NT2/D1 (cell line): ENCODE data around the gene EP400.

Experiments used
- DNase-seq: peaks from one replicate; pipeline ENCODE4 v3.0.0-alpha.2; 2011; ENCODE audit warnings: low read depth, low spot score
- H3K27me3 ChIP-seq: 2 replicates; pipeline ENCODE4 v1.6.0; 2011; ENCODE audit warnings: mild to moderate bottlenecking; ENCODE audit not compliant: insufficient read length, insufficient read depth
- H3K36me3 ChIP-seq: 2 replicates; pipeline ENCODE4 v1.6.1; 2011; ENCODE audit warnings: mild to moderate bottlenecking, low read length, mixed read lengths; ENCODE audit not compliant: insufficient read depth, insufficient read length
- H3K4me1 ChIP-seq: 2 replicates; pipeline ENCODE4 v1.5.1; 2011; ENCODE audit not compliant: insufficient read depth, insufficient read length
- H3K4me3 ChIP-seq: 2 replicates; pipeline ENCODE4 v1.5.1; 2011; ENCODE audit warnings: low read depth; ENCODE audit not compliant: insufficient read length
- H3K9ac ChIP-seq: 2 replicates; pipeline ENCODE4 v1.6.0; 2011; ENCODE audit warnings: low read depth; ENCODE audit not compliant: insufficient read length
- H3K9me3 ChIP-seq: 2 replicates; pipeline ENCODE4 v1.5.1; 2011; ENCODE audit warnings: mild to moderate bottlenecking, low read length; ENCODE audit not compliant: insufficient read depth
- SUZ12 ChIP-seq: IDR thresholded peaks from 2 replicates; pipeline ENCODE4 v1.6.1; 2011; ENCODE audit not compliant: insufficient read length, insufficient read depth; ENCODE audit errors: extremely low read depth
- YY1 ChIP-seq: IDR thresholded peaks from 2 replicates; pipeline ENCODE4 v1.6.1; 2011; ENCODE audit not compliant: insufficient read length, insufficient read depth
- ZNF274 ChIP-seq: IDR thresholded peaks from 2 replicates; pipeline ENCODE4 v1.6.1; 2011; ENCODE audit warnings: mild to moderate bottlenecking, low read depth, low read length

The EP400 gene

DNA sequence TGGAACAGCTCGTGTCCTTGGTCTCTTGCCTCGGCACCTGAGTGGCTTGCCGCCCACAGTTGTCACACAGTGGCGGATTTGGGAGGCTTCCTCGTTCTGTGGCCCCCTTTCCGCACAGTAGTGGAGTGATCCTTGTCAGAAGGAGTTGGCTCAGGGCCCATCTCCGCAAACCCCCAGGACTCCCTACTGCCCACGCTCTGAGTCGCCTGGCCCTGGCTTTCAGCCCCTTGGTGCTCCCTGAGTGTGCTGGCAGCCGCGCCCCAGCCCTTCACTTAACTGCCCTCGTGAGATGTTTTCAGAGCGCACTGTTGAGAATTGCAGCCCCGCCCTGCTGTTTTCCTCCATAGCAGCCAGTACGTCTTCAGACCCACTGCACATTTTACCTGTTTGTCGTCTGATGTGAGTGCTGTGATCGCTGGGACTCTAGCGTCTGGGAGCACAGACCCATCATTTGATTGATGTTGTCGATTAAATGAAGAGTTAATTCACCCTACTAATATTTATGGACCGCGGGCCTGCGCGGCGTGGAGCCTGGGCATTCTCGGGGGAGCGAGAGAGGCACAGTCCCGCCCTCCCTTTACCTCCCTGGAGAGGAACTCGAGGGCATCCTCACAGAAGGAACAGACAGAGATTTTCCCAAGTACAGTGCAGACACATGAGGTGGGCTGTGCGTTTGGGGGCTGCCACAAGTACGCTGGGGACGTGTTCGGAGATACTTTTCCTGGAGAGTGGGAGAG is 102.6 kb downstream of the EP400 start:
- Histone ChIP-seq H3K9me3 (peaks cover 12% of the 10 kb centered on the region; the same call in 1 of the 2 replicates), H3K4me3 (no peak overlapping the region), H3K4me1 (no peaks in the 10 kb centered on the region), H3K27me3 (no peaks in the 10 kb centered on the region), H3K36me3 (peaks cover 84% of the 10 kb centered on the region), H3K9ac (no peak overlapping the region)
- DNase-seq: no peak
- TF ChIP-seq SUZ12 (no peak), ZNF274 (no peak), YY1 (no peak)

DNA sequence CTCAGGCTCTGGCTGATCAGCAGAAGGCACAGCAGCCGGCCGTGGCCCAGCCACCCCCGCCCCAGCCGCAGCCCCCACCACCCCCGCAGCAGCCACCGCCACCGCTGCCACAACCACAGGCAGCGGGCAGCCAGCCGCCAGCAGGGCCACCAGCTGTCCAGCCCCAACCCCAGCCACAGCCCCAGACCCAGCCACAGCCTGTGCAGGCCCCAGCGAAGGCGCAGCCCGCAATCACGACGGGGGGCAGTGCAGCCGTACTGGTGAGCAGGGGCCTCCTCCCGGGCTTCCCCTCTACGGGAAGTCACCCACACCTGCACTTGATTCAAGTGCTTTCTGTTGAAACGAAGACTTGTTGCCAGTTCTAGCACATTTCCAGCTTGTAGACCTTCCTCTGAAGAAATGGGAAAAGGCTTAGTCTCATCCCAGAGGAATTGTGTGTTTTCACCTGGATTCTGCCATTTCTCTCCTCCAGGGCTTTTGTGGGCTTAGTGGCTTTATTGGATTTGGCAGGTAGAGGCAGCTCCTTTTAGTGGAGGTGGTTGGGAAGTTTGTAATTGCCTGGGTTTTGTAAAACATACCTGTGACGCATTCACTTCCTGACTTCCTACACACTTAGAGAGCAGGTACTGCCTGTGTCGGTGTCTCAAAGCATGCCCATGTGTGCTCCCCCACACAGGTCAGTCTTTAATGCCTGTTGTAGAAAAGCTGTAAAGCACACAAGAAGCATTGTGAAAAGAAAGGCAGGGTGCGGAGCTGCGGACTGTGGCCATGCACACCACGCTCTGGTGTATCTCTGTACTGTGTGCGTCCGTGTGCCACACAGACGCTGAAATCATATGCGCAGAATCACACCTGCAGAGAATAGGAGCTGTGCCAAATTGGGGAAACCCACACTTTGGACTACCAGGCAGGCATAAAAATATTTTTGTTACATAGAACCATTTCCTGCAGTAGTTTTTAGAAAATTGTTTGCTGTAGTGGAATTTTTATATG is 103.9 kb downstream of the EP400 start:
- peaks cover 88% of the 10 kb centered on the region for H3K36me3 ChIP-seq
- no peak for DNase-seq
- no peak overlapping the region for H3K4me3 ChIP-seq
- no peak for TF ChIP-seq ZNF274
- H3K27me3 ChIP-seq: no peaks in the 10 kb centered on the region
- H3K9me3 ChIP-seq: peaks cover 12% of the 10 kb centered on the region; the same call in 1 of the 2 replicates
- no peak overlapping the region for H3K9ac ChIP-seq
- no peaks in the 10 kb centered on the region for H3K4me1 ChIP-seq

DNA sequence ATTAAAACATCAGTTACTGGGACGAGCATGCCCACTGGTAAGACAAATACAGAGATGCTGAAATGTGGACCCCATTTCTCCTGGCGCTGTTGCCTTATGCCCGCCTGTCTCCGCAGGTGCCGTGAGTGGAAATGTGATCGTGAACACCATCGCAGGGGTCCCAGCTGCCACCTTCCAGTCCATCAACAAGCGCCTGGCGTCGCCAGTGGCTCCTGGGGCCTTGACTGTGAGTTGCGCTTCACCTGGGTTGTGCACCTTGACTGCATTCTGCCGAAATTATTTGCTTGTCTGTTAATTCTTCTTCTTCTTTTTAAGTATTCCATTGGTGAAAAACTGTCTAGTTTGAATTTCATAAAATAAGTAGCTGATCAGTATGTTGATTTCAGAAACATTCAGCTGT is 105.2 kb downstream of the EP400 start:
- Histone ChIP-seq H3K9ac (no peak overlapping the region), H3K27me3 (no peaks in the 10 kb centered on the region), H3K4me3 (no peak overlapping the region), H3K36me3 (peaks cover 79% of the 10 kb centered on the region), H3K4me1 (no peaks in the 10 kb centered on the region), H3K9me3 (peaks cover 12% of the 10 kb centered on the region; the same call in 1 of the 2 replicates)
- no peak for TF ChIP-seq ZNF274
- no peak for TF ChIP-seq SUZ12
- TF ChIP-seq YY1: no peak
- DNase-seq: no peak

DNA sequence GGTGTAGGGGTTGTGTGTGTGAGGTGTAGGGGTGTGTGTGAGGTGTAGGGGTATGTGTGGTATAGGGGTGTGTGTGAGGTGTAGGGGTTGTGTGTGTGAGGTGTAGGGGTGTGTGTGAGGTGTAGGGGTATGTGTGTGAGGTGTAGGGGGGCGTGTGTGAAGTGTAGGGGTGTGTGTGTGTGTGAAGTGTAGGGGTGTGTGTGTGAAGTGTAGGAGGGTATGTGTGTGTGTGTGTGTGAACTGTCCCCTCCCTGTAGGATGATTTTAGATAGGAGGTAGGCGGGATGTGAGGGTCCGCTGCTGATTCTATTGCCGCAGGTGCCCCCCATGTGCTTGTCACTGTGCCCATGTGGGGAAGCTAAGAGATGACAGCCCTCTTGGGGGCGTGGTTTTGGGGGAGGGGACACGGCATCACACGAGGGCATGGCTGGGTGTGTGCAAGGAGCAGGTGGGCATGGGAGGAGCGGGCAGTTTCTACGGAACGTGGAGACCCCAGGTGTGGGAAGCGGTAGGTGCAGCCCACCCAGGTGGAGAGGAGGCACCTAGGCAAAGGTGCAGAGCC is 105.9 kb downstream of the EP400 start:
- no peak for DNase-seq
- no peak overlapping the region for H3K9ac ChIP-seq
- H3K27me3 ChIP-seq: no peaks in the 10 kb centered on the region
- no peaks in the 10 kb centered on the region for H3K4me1 ChIP-seq
- peaks cover 10% of the 10 kb centered on the region; the same call in 1 of the 2 replicates for H3K9me3 ChIP-seq
- no peak for TF ChIP-seq YY1
- TF ChIP-seq ZNF274: no peak
- no peak for TF ChIP-seq SUZ12
- H3K36me3 ChIP-seq: peaks cover 79% of the 10 kb centered on the region
- no peak overlapping the region for H3K4me3 ChIP-seq

DNA sequence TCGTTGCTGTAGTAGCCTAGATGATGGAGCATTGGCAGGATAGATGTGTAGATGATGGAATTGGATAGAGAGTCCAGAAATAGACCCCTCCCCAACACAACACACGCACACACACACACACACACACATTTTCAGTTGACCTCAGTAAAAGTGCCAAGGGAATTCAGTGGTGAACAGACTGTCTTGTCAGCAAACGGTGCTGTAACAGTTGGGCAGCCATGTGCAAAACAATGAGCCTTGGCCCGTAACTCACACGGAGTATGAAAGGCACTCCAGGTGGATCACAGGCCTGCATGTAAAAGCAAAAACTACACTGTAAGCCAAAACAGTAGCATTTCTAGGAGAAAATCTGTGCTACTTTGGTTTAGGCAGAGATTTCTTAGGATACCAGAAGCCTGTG is 106.6 kb downstream of the EP400 start:
- H3K9ac ChIP-seq: no peak overlapping the region
- H3K4me1 ChIP-seq: no peaks in the 10 kb centered on the region
- DNase-seq: no peak
- H3K4me3 ChIP-seq: no peak overlapping the region
- H3K36me3 ChIP-seq: peaks cover 77% of the 10 kb centered on the region
- TF ChIP-seq ZNF274 (no peak), YY1 (no peak), SUZ12 (no peak)
- no peaks in the 10 kb centered on the region for H3K27me3 ChIP-seq
- peaks cover 3% of the 10 kb centered on the region; the same call in 1 of the 2 replicates for H3K9me3 ChIP-seq

DNA sequence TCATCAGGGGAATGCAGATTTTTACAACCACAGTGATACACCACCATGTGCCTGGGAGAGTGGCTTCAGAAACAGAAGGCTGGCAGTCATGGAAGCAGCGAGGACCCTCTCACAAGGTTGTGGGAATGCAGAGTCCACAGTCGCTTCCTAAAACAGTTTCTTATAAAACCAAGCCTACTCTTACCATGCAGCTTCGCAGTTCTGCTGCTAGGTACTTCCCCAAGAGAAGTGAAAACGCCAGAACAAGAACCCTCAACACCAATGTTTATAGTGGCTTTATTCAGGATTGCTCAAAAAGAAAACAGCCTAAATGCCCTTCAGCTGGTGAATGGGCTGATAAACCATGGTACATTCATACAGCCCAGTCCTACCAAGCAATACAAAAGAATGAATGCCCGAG is 107.2 kb downstream of the EP400 start:
- TF ChIP-seq SUZ12: no peak
- TF ChIP-seq ZNF274: no peak
- no peak for TF ChIP-seq YY1
- Histone ChIP-seq H3K27me3 (no peaks in the 10 kb centered on the region), H3K9ac (no peak overlapping the region), H3K4me1 (peaks cover 3% of the 10 kb centered on the region), H3K9me3 (no peaks in the 10 kb centered on the region), H3K36me3 (peaks cover 83% of the 10 kb centered on the region), H3K4me3 (no peak overlapping the region)
- DNase-seq: no peak

DNA sequence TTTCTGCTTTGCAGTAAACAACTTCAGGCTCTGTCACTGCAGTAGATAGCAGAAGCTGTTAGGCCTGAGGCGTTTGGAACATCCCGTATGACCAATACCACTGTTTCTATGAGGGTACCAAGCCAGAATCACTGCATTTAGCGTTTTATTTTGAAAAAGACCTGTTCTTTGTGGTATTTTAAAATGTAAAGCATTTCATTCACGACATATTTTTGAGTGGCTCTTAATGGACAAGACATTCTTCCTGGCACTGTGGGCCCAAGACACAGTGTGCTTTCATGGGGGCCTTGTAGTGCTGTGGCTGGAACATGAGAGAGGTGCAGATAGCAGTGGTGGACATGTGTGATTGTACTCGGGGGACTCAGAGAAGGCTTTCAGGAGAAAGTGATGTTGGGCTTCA is 107.9 kb downstream of the EP400 start:
- Histone ChIP-seq H3K27me3 (no peaks in the 10 kb centered on the region), H3K9ac (no peak overlapping the region), H3K4me1 (peaks cover 3% of the 10 kb centered on the region), H3K4me3 (no peak overlapping the region), H3K36me3 (peaks cover 82% of the 10 kb centered on the region), H3K9me3 (no peaks in the 10 kb centered on the region)
- no peak for TF ChIP-seq SUZ12
- no peak for TF ChIP-seq ZNF274
- no peak for TF ChIP-seq YY1
- DNase-seq: no peak
